Neutrophil (primary cell): ENCODE data around the gene PRR5L.

ENCODE experiments used
- H3K27ac ChIP-seq: fragments of 200-600 bp; sonication (generic); 2 replicates; pipeline ENCODE4 v1.5.1; 2016; ENCODE audit warnings: mild to moderate bottlenecking, moderate library complexity
- H3K27me3 ChIP-seq: fragments of 200-600 bp; sonication (generic); 2 replicates; pipeline ENCODE4 v1.6.0; 2016; ENCODE audit warnings: mild to moderate bottlenecking
- H3K36me3 ChIP-seq: fragments of 200-600 bp; sonication (generic); 2 replicates; pipeline ENCODE4 v1.5.1; 2017
- H3K4me1 ChIP-seq, 2 experiments: fragments of 200-600 bp in 1 of 2; sonication (generic) in 1 of 2; 1 replicate in 1 of 2; 2 replicates in 1 of 2; pipeline versions ENCODE4 v1.5.1 to v1.6.1; 2013 to 2016; ENCODE audit warnings: low read depth in 1 of 2, low read length in 1 of 2, mild to moderate bottlenecking in 1 of 2, moderate library complexity in 1 of 2; ENCODE audit not compliant: control insufficient read depth in 1 of 2, insufficient read depth in 1 of 2
- H3K4me3 ChIP-seq, 2 experiments: fragments of 200-600 bp in 1 of 2; sonication (generic) in 1 of 2; 1 replicate in 1 of 2; 2 replicates in 1 of 2; pipeline ENCODE4 v1.5.1; 2013 to 2016; ENCODE audit warnings: low read depth in 1 of 2, low read length in 1 of 2, mild to moderate bottlenecking in 1 of 2, moderate library complexity in 1 of 2
- H3K9me3 ChIP-seq: fragments of 200-600 bp; sonication (generic); 2 replicates; pipeline ENCODE4 v1.5.1; 2016
- TF ChIP-seq, protein P1 (sequence below): fragments of 200-600 bp; sonication (generic); IDR thresholded peaks from 2 replicates; pipeline ENCODE4 v1.5.1; 2016; ENCODE audit warnings: antibody characterized with exemption

Gene PRR5L

DNA sequence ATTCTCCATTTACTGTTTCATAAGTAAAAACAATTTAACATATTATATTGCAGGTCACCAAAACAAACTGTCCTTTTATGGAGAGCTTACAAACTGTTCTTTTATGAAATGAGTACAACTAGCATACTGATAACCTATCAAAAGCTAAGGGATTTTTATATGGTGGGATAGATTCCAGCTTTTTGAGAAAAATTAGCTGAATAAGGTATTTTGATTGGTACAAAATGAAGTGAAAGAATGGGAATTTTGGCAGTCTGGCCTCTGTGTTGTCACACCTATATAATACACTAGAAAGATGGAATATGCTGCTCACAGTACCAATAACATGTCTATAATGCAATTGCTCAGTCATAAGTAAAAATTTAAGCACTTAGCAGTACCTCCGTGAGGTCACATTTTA is 202.6 kb downstream of the PRR5L start:
- Histone ChIP-seq H3K9me3 (no peaks in the 10 kb centered on the region), H3K27ac (no peak overlapping the region), H3K36me3 (peaks cover 77% of the 10 kb centered on the region), H3K27me3 (no peaks in the 10 kb centered on the region), H3K4me3 (no peak overlapping the region), H3K4me1 (no peaks in the 10 kb centered on the region)
- TF ChIP-seq, protein P1, sequence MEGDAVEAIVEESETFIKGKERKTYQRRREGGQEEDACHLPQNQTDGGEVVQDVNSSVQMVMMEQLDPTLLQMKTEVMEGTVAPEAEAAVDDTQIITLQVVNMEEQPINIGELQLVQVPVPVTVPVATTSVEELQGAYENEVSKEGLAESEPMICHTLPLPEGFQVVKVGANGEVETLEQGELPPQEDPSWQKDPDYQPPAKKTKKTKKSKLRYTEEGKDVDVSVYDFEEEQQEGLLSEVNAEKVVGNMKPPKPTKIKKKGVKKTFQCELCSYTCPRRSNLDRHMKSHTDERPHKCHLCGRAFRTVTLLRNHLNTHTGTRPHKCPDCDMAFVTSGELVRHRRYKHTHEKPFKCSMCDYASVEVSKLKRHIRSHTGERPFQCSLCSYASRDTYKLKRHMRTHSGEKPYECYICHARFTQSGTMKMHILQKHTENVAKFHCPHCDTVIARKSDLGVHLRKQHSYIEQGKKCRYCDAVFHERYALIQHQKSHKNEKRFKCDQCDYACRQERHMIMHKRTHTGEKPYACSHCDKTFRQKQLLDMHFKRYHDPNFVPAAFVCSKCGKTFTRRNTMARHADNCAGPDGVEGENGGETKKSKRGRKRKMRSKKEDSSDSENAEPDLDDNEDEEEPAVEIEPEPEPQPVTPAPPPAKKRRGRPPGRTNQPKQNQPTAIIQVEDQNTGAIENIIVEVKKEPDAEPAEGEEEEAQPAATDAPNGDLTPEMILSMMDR = no peak

DNA sequence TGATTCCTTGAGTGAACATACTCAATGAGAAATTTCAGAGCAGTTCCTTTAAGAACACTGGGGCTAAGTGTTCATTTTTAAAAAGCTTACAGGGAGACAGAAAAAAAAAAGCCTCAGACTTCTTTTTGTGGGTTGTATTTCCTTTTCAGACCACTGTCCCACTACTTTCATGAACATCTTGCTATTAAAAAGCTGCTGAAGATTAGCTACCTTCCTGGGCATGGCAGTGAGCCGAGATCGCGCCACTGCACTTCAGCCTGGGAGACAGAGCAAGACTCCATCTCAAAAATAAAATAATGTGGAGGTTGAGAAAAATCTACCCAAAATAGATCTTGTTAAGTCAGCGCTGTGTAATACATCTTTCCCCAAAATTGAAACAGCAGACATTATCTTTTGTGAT is 203.2 kb downstream of the PRR5L start:
- Histone ChIP-seq H3K4me3 (no peak overlapping the region), H3K9me3 (no peaks in the 10 kb centered on the region), H3K36me3 (peaks cover 73% of the 10 kb centered on the region), H3K27ac (no peak overlapping the region), H3K27me3 (no peaks in the 10 kb centered on the region), H3K4me1 (no peaks in the 10 kb centered on the region)
- TF ChIP-seq, protein P1 = no peak

DNA sequence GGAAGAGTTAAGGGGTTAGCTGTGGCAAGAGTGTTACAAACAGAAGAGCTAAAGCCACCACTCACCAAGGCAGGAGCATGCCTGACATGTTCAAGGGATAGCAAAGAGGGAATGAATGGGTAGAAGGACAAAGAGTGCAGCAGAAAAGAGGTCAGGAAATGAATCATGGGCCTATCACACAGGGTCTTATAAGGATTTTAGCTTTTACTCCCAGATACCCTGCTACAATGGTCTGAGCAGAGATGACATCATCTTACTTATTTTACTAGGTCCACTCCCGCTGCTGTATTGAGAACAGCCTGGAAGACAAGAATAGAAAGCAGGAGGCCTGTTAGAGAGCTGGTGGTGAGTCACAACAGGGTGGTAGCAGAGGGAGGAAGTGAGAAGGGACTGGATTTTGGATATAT is 204.2 kb downstream of the PRR5L start:
- Histone ChIP-seq H3K27ac (no peak overlapping the region), H3K27me3 (no peaks in the 10 kb centered on the region), H3K9me3 (no peaks in the 10 kb centered on the region), H3K4me3 (no peak overlapping the region), H3K4me1 (no peaks in the 10 kb centered on the region), H3K36me3 (peaks cover 65% of the 10 kb centered on the region)
- TF ChIP-seq, protein P1 = no peak

DNA sequence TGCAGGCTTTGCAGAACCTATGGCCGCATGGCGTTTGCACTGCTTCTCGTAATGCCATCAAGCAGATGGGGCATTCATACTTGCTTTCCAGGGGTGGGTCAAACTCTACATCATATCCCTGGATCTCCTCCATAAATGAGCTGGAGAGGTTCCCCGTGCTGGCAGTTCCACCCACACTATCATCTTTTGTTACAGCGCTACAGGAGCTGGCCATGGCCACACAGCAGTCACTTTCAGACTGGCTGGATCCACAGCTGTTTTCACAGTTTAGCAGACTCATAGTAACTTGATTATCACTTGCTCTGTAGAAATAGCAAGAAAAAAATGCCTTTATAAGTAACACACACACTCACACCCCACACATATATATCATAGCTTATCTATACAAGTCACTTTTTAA is 205.1 kb downstream of the PRR5L start:
- no peak overlapping the region for H3K27ac ChIP-seq
- H3K9me3 ChIP-seq = no peaks in the 10 kb centered on the region
- TF ChIP-seq, protein P1 = no peak
- no peak overlapping the region for H3K4me3 ChIP-seq
- H3K36me3 ChIP-seq = peaks cover 63% of the 10 kb centered on the region
- no peaks in the 10 kb centered on the region for H3K27me3 ChIP-seq
- H3K4me1 ChIP-seq = no peaks in the 10 kb centered on the region

DNA sequence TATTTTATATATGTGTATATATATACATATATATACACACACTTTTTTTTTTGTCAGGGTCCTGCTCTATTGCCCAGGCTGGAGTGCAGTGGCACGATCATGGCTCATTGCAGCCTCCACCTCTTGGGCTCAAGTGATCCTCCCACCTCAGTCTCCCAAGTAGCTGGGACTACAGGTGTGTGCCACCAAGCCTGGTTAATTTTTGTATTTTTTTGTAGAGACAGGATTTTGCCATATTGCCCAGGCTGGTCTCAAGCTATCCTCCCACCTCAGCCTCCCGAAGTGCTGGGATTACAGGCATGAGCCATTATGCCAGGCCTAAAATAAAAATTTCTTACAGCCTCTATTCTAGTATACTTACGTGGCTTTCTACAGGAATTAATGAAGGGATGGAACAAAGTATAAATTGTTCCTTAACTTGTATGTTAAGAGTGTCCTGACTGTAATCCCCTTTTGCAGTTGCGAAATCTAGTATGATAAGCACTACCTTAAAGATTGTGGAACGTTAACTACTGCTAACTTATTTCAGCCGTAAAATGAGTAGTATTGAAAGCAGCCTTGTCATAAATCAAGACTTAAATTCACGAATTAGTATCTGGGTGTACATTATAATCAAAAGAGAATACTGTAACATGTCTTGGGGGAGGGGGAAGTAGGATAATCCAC is 211.9 kb downstream of the PRR5L start:
- H3K27me3 ChIP-seq = no peaks in the 10 kb centered on the region
- H3K27ac ChIP-seq = peak overlapping the region; percentile 89
- peaks cover 22 to 26% of the 10 kb centered on the region in 2 experiments for H3K4me1 ChIP-seq
- H3K9me3 ChIP-seq = no peaks in the 10 kb centered on the region
- TF ChIP-seq, protein P1 = no peak
- H3K36me3 ChIP-seq = peaks cover 13% of the 10 kb centered on the region
- no peak overlapping the region for H3K4me3 ChIP-seq
